ENCODE data around the gene SETD2.

DNA sequence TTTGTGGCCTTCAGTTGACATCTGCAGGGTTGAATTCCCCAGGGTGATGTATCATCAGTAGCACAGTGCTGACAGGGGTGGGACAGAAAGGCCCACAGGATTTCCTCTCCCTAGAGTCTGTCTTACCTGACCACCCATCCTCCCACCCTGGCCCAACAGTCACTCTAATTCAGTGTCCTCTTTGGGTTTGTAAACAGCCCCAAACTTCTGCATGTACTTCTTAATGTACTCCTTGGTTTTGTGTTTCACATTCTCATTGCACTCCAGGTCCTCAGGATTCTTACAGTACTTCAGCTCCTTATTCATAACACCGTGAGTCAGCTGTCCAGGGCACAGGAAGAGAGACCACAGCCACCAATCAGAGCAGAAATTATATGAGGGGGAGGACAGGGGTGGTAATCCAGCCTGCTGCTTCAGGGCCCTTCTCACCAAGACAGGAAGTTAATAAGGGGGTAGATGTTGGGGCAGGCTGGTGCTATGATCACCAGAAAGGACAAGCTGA is 146.9 kb downstream of the SETD2 start:
- TF ChIP-seq, protein P1, sequence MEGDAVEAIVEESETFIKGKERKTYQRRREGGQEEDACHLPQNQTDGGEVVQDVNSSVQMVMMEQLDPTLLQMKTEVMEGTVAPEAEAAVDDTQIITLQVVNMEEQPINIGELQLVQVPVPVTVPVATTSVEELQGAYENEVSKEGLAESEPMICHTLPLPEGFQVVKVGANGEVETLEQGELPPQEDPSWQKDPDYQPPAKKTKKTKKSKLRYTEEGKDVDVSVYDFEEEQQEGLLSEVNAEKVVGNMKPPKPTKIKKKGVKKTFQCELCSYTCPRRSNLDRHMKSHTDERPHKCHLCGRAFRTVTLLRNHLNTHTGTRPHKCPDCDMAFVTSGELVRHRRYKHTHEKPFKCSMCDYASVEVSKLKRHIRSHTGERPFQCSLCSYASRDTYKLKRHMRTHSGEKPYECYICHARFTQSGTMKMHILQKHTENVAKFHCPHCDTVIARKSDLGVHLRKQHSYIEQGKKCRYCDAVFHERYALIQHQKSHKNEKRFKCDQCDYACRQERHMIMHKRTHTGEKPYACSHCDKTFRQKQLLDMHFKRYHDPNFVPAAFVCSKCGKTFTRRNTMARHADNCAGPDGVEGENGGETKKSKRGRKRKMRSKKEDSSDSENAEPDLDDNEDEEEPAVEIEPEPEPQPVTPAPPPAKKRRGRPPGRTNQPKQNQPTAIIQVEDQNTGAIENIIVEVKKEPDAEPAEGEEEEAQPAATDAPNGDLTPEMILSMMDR (IDR thresholded peaks at IDR 0.05; ENCODE audit: poor library complexity), result no peak
- TF ChIP-seq EZH2 (IDR thresholded peaks at IDR 0.05; ENCODE audit: borderline replicate concordance) (no peak), EZH2phosphoT487 (IDR thresholded peaks at IDR 0.05; ENCODE audit: low read depth, severe bottlenecking, unreplicated experiment) (no peak)
